IMR-90 (cell line): ENCODE data around the gene CENPF. TPM values are rescaled to one million over a fixed set of nuclear protein-coding genes. Genes with fewer than 3 reads are reported as not detected.

Experiments used
- ATAC-seq: fragments of 200-7000 bp; cut with Tn5 transposase; 2 replicates; pipeline ENCODE4 v1.9.1; 2020; ENCODE audit warnings: low read depth, mild to moderate bottlenecking, moderate library complexity
- BruUV-seq: library from RNA; stranded (reverse); fragments of 400-500 nt; replicated peaks from 2 replicates; lab custom pipeline; 2021; lab: Mats Ljungman, UMichigan
- CTCF ChIA-PET: fragments of 300-600 bp; formaldehyde crosslinking; extraction: SDS; loops from one replicate; lab custom pipeline; 2021; ENCODE audit warnings: antibody characterized with exemption; lab: Yijun Ruan, JAX
- POLR2A ChIA-PET: fragments of 300-600 bp; sonication (Branson Sonifier 250); formaldehyde crosslinking; loops from one replicate; lab custom pipeline; 2022; ENCODE audit warnings: antibody characterized with exemption; ENCODE audit not compliant: unreplicated experiment; lab: Charles Lee
- DNase-seq: peaks from one replicate; pipeline ENCODE4 v3.0.0; 2013
- H2AFZ ChIP-seq: replicated peaks from 2 replicates; pipeline ENCODE3; 2013; ENCODE audit warnings: low read length, mild to moderate bottlenecking; ENCODE audit not compliant: poor library complexity
- H2AK5ac ChIP-seq: 2 replicates; pipeline ENCODE4 v1.6.1; 2013; ENCODE audit warnings: low read depth, low read length, inconsistent platforms
- H2AK9ac ChIP-seq: replicated peaks from 2 replicates; pipeline ENCODE3; 2013; ENCODE audit warnings: mild to moderate bottlenecking, low read depth, low read length, moderate library complexity; ENCODE audit not compliant: poor library complexity
- H2BK120ac ChIP-seq: 2 replicates; pipeline ENCODE4 v1.6.1; 2013; ENCODE audit warnings: low read depth, low read length, inconsistent platforms
- H2BK15ac ChIP-seq: 3 replicates; pipeline ENCODE4 v1.6.1; 2013; ENCODE audit warnings: low read depth, low read length, inconsistent platforms
- H2BK20ac ChIP-seq: 2 replicates; pipeline ENCODE4 v1.6.1; 2013; ENCODE audit warnings: low read depth, mild to moderate bottlenecking, inconsistent platforms, low read length, moderate library complexity
- H2BK5ac ChIP-seq: 2 replicates; pipeline ENCODE4 v1.6.1; 2013; ENCODE audit warnings: mild to moderate bottlenecking, low read depth, low read length, inconsistent platforms; ENCODE audit not compliant: poor library complexity, severe bottlenecking
- H3K14ac ChIP-seq: replicated peaks from 2 replicates; pipeline ENCODE4 v1.6.1; 2013; ENCODE audit warnings: low read depth, low read length, inconsistent platforms
- H3K18ac ChIP-seq: 2 replicates; pipeline ENCODE4 v1.6.1; 2013; ENCODE audit warnings: low read depth, low read length, control low read depth
- H3K23ac ChIP-seq: 2 replicates; pipeline ENCODE4 v1.6.1; 2013; ENCODE audit warnings: low read depth, low read length, inconsistent platforms
- H3K27ac ChIP-seq: 2 replicates; pipeline ENCODE4 v1.5.1; 2013; ENCODE audit warnings: mild to moderate bottlenecking, control low read depth, low read length; ENCODE audit not compliant: insufficient read depth
- H3K27me3 ChIP-seq: 2 replicates; pipeline ENCODE4 v1.6.1; 2013; ENCODE audit warnings: low read length; ENCODE audit not compliant: control insufficient read depth, insufficient read depth
- H3K36me3 ChIP-seq: 2 replicates; pipeline ENCODE4 v1.6.1; 2013; ENCODE audit warnings: low read length, mixed read lengths; ENCODE audit not compliant: control insufficient read depth, insufficient read depth
- H3K4ac ChIP-seq: 2 replicates; pipeline ENCODE4 v1.6.1; 2013; ENCODE audit warnings: low read depth, low read length, inconsistent platforms
- H3K4me1 ChIP-seq: 2 replicates; pipeline ENCODE4 v1.6.1; 2013; ENCODE audit warnings: low read length, mixed read lengths; ENCODE audit not compliant: control insufficient read depth, insufficient read depth
- H3K4me2 ChIP-seq: 2 replicates; pipeline ENCODE4 v1.6.1; 2013; ENCODE audit warnings: low read depth, mild to moderate bottlenecking, control low read depth, low read length, moderate library complexity
- H3K4me3 ChIP-seq: 2 replicates; pipeline ENCODE4 v1.5.1; 2013; ENCODE audit warnings: low read depth, mild to moderate bottlenecking, control low read depth, low read length, moderate library complexity; ENCODE audit not compliant: insufficient read depth
- H3K56ac ChIP-seq: 2 replicates; pipeline ENCODE4 v1.6.1; 2013; ENCODE audit warnings: low read length, inconsistent platforms; ENCODE audit not compliant: insufficient read depth; ENCODE audit errors: extremely low read depth
- H3K79me1 ChIP-seq, 2 experiments: 2 replicates each; pipeline ENCODE4 v1.6.1; 2013; ENCODE audit warnings: low read length in 2 of 2, inconsistent platforms in 1 of 2, low read depth in 1 of 2
- H3K9ac ChIP-seq: 2 replicates; pipeline ENCODE4 v1.6.1; 2013; ENCODE audit warnings: low read depth, low read length, control low read depth
- H3K9me1 ChIP-seq: 2 replicates; pipeline ENCODE4 v1.6.1; 2013; ENCODE audit warnings: low read length, inconsistent platforms; ENCODE audit not compliant: insufficient read depth
- H3K9me3 ChIP-seq: 2 replicates; pipeline ENCODE4 v1.6.1; 2013; ENCODE audit warnings: low read length; ENCODE audit not compliant: control insufficient read depth, insufficient read depth
- H4K20me1 ChIP-seq: 2 replicates; pipeline ENCODE4 v1.6.1; 2013; ENCODE audit warnings: low read length, inconsistent platforms; ENCODE audit not compliant: insufficient read depth
- H4K5ac ChIP-seq: 2 replicates; pipeline ENCODE4 v1.6.1; 2013; ENCODE audit warnings: mild to moderate bottlenecking, low read depth, low read length, control low read depth
- H4K8ac ChIP-seq, 2 experiments: 2 replicates each; pipeline ENCODE4 v1.6.1; 2013; ENCODE audit warnings: low read depth in 2 of 2, low read length in 2 of 2, control low read depth in 1 of 2, inconsistent platforms in 1 of 2
- H4K91ac ChIP-seq: 2 replicates; pipeline ENCODE4 v1.6.1; 2013; ENCODE audit warnings: low read depth, low read length, inconsistent platforms; ENCODE audit not compliant: insufficient read depth
- FOS ChIP-seq: fragments of 150-350 bp; IDR thresholded peaks from 2 replicates; pipeline ENCODE4 v1.6.1; 2016; ENCODE audit warnings: low read depth, low read length
- MAZ ChIP-seq: IDR thresholded peaks from 2 replicates; pipeline ENCODE4 v1.6.1; 2012; ENCODE audit warnings: low read depth, mild to moderate bottlenecking, low read length, improper control_type of control experiment, moderate library complexity, borderline replicate concordance
- POLR2A ChIP-seq: IDR thresholded peaks from 2 replicates; pipeline ENCODE4 v1.6.1; 2012; ENCODE audit warnings: mild to moderate bottlenecking, low read depth, low read length
- RAD21 ChIP-seq: IDR thresholded peaks from 2 replicates; pipeline ENCODE4 v1.6.1; 2012; ENCODE audit warnings: low read length, improper control_type of control experiment
- RFX5 ChIP-seq: IDR thresholded peaks from 2 replicates; pipeline ENCODE4 v1.8.0; 2012; ENCODE audit warnings: low read depth, mild to moderate bottlenecking, low read length, moderate library complexity
- SMC3 ChIP-seq: fragments of 150-350 bp; IDR thresholded peaks from 2 replicates; pipeline ENCODE4 v1.6.1; 2016; ENCODE audit warnings: low read depth, mild to moderate bottlenecking, antibody characterized with exemption, low read length, moderate library complexity
- WGBS, 2 experiments: methylation state at CpG; one replicate each; pipeline versions ENCODE4 v1.1.5 to v1.1.7; 2013; ENCODE audit warnings: missing lambda C conversion rate in 2 of 2; ENCODE audit not compliant: insufficient read length in 1 of 2; ENCODE audit errors: extremely low coverage in 2 of 2; 5-methylcytosine and 5-hydroxymethylcytosine counted together
- dilution Hi-C: fragments of 300-500 bp; cut with HindIII; formaldehyde crosslinking; loops from one replicate; pipeline ENCODE4 v1.14.3; 2018; ENCODE audit warnings: low sequenced_read_pairs; ENCODE audit not compliant: unreplicated experiment
- in situ Hi-C: fragments of 300-500 bp; cut with MboI; formaldehyde crosslinking; loops from 3 replicates; pipeline ENCODE4 v1.14.3; 2019; ENCODE audit warnings: low sequenced_read_pairs, inconsistent platforms, mixed read lengths
- intact Hi-C: fragments of 100-400 bp; cut with micrococcal nuclease; formaldehyde crosslinking; loops from 2 replicates; pipeline ENCODE4 v1.10.0; 2022
- polyA plus RNA-seq, 3 experiments: library from polyadenylated mRNA; depleted of rRNA; stranded (reverse); fragments of >200 nt; gene quantifications; 2 replicates each; pipeline ENCODE4 v1.2.3, GENCODE V29; 2012; ENCODE audit warnings: low replicate concordance in 1 of 3
- total RNA-seq: library from RNA; depleted of rRNA; stranded (reverse); fragments of >200 nt; gene quantifications from 2 replicates; pipeline ENCODE4 v1.2.3, GENCODE V29; 2012
- TF ChIP-seq, protein P1 (sequence below): fragments of 150-350 bp; IDR thresholded peaks from 2 replicates; pipeline ENCODE4 v1.6.1; 2016; ENCODE audit warnings: low read depth, mild to moderate bottlenecking, low read length, moderate library complexity, borderline replicate concordance

CENPF gene
- total and polyA plus RNA-seq, 2 of the 4 experiments (the other 2 are of a cell fraction), result 20.9 to 51.8 TPM

DNA sequence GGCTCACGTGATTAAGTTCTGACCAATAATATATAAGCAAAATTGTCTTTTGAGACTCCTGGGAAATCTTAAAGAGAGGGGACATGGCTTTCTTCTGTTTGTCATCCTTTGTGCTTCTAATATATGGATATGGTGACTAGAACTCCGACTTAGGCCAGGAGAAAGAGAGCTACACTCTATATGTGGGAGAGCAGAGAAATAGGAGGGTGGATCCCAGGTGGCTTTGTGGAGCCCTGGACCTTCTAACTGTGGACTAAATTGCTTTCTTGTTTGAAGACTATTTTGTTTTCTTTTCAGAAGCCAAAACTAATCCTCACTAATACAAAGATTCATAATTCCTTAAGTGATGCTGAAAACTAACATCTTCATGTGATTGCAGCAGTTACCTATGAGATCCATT, 75.0 kb downstream of the CENPF start:
- Histone ChIP-seq H3K56ac (no peak overlapping the region), H3K79me1 (no peaks in the 10 kb centered on the region), H2BK20ac (no peak overlapping the region), H3K36me3 (no peaks in the 10 kb centered on the region), H3K4me2 (no peak overlapping the region), H3K9me1 (no peaks in the 10 kb centered on the region), H3K4me1 (no peaks in the 10 kb centered on the region), H3K23ac (no peak overlapping the region), H4K91ac (no peak overlapping the region), H2AFZ (no peak overlapping the region), H3K9ac (no peak overlapping the region), H3K27ac (no peak overlapping the region), H4K8ac (no peak overlapping the region), H4K20me1 (no peaks in the 10 kb centered on the region), H2BK5ac (no peak overlapping the region), H3K27me3 (no peaks in the 10 kb centered on the region), H3K9me3 (no peaks in the 10 kb centered on the region), H2AK9ac (no peak overlapping the region), H2BK120ac (no peak overlapping the region), H2AK5ac (no peak overlapping the region), H3K14ac (no peak overlapping the region), H4K5ac (no peak overlapping the region), H2BK15ac (no peak overlapping the region), H3K4me3 (no peak overlapping the region), H3K18ac (no peak overlapping the region), H3K4ac (no peak overlapping the region)
- in situ Hi-C loops (no loop called here), intact Hi-C loops (no loop called here), dilution Hi-C loops (no loop called here)
- WGBS, 2 experiments, result no CpG with 5 or more reads among the region's 2 CpGs
- DNase-seq (no peak), ATAC-seq (no peak)
- POLR2A ChIA-PET, result no interaction called here
- CTCF ChIA-PET, result interaction anchor here (0.6 kb wide), 1 partner anchor 131 kb away, joined by 4 read pairs; no protein-coding TSS in a partner anchor
- no peak for TF ChIP-seq POLR2A
- no peak for TF ChIP-seq FOS
- no peak for TF ChIP-seq RAD21
- no peak for TF ChIP-seq SMC3
- no peak for TF ChIP-seq RFX5
- no peak for TF ChIP-seq MAZ
- TF ChIP-seq, protein P1, sequence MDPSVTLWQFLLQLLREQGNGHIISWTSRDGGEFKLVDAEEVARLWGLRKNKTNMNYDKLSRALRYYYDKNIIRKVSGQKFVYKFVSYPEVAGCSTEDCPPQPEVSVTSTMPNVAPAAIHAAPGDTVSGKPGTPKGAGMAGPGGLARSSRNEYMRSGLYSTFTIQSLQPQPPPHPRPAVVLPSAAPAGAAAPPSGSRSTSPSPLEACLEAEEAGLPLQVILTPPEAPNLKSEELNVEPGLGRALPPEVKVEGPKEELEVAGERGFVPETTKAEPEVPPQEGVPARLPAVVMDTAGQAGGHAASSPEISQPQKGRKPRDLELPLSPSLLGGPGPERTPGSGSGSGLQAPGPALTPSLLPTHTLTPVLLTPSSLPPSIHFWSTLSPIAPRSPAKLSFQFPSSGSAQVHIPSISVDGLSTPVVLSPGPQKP, result no peak
- no TSS peak for BruUV-seq
